CD4-positive, alpha-beta T cell treated with Interleukin-2 at 100 ng/mL for 4 hours (primary cell): ENCODE measurements around the gene KRT23.
A peak's percentile ranks its signal among the peaks of the same experiment; 100 is the strongest.

Experiments used
- DNase-seq: peaks from one replicate; pipeline ENCODE4 v3.0.0-alpha.2; 2020; ENCODE audit warnings: low spot score

Gene KRT23

DNA sequence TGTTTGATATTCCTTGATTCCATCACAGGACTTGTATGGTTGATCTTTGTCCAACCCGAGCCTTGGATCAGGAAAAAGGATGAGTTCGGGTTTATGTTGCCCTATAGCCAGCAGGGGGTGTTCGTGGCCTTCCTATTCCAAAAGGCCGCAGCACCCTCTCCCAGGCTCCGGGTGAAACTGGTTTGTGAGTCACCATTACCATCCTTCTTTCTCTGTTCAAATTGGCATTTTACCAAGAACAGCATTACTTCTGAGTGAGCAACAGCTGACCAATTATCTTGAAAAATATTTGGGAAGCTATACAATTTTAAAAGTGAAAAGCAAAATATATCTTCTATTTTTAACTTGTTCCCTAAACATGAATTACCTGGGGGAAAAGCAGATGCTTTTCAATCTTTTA, 28.1 kb downstream of the KRT23 start:
- peak; percentile 77 for DNase-seq

DNA sequence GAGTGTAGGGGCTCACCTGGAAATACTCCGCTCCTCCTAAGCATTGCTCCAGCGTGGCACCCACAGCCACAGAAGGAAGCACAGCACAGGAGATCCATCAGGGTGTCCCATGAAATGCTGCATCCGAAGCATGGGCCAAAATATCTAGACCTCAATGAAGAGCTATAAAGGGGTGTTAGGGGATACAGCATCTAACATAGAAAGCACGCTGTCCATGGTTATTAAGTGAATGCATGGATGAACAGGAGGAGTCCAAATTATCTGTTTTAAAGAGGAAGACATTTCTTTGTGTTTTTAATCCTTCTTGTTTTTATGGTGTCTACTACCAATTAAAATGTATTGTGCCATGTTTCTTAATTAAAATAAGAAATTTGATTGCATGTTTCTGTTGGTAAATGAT, 30.8 kb downstream of the KRT23 start:
- DNase-seq: no peak

- DNase-seq: no peak
Observed at GRCh38 chr17:40905370-40905769, 32.1 kb downstream of the KRT23 start.

- no peak for DNase-seq
Observed at GRCh38 chr17:40903129-40903847, 34.2 kb downstream of the KRT23 start.

GRCh38 chr17:40902498-40902897, 34.9 kb downstream of the KRT23 start:
- no peak for DNase-seq

DNA sequence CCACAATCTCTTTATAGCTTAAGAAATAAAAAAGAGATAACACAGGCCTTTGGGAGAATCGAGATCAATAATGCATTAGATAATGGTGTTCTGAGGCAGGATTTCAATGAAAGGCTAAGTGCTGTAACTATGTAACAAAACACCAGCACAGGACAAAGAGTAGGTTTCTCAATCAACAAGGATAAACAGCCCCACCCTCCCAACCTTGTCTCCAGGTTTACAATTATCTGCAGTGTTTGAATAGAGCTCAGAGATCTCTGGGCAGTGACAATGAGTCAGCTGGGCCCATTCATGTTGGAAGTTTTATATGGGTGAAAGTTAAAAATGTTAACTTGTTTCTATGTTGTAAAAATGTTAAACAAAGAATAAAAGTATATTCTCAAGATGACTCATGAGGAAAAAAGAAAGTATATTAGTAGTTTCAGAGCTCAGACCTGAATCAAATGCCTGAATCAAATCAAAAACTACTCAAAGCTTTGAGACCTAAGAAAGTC, 35.4 kb downstream of the KRT23 start:
- no peak for DNase-seq

DNA sequence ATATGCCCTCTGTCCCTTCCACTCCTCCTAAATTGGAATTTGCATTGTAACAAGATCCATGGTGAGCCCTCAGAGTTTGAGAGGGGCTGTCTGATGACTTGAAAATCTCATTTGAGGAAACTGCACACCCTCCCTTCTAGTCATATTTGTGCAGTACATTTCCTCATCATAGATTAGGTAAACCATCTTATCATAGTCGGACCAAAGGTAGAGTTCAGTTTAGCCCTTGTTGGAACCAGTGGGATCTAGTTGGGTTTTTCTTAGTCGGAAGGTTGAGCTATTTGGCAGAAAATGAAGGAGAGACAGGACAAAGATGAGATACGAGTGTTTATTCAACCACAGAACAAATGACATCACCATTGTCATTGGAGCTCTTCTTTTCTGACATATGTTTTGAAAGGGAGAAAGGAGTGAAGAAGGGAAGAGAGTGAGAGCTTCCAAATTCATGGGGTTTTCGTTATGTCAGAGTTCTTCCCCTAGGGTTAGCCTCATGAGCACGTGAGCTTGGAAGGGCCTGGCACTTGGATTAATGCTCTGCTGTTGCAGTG, 36.6 kb downstream of the KRT23 start:
- DNase-seq: no peak

DNA sequence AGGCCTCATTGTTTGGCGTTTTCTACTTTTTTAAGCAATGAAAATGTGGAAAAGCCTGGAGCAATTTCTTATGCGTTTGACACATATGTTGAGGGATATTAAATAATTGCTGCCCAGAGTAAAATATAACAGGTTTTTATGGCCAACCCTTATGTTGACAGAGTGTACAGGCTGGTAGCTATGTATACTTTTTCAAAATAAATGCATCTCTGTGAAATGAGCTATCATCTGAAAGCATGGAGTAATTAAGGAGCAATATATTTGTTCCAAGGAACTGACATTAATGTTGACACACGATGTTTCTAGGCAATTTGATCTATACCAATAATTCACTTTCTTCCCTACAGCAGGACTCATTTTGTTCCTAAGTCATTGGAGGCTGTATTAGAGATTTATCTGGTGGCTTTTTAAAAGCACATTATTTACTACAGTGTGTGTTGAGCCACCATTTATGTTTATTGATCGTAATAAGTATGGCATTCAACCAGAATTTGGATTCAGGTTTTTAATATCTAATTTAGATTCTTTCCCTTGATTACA, 40.5 kb downstream of the KRT23 start:
- no peak for DNase-seq

GRCh38 chr17:40895106-40895730, 42.2 kb downstream of the KRT23 start:
- DNase-seq: no peak

GRCh38 chr17:40888196-40888720, 49.2 kb downstream of the KRT23 start:
- DNase-seq: no peak

DNA sequence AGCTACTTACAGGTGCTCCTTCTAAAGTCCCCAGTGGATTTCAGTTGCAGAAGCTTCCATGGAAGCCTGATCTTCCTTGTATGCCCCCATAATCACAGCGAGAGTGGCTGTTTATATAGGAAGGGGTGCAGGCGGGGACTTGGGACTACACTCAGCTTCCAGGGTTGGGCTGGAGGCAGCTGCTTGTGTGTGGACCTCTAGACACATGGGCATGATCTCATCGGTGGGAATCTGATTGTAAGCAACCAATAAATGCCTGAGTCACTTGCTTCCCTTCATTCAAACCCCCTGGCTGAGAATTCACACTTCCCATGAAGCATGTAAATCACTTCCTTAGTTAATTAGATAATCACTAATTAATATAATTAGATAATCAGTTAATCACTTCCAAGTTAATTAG, 51.4 kb downstream of the KRT23 start:
- DNase-seq: no peak

GRCh38 chr17:40884708-40885512, 52.5 kb downstream of the KRT23 start, which contains the start of gene KRT20:
Gene KRT20, minus strand, starts transcription at chr17:40885242. Its CDS starts 57 bp downstream, at chr17:40885185.
- DNase-seq: no peak

- no peak for DNase-seq
Observed at GRCh38 chr17:40883626-40884334, 53.7 kb downstream of the KRT23 start.

- no peak for DNase-seq
Observed at GRCh38 chr17:40883031-40883430, 54.4 kb downstream of the KRT23 start.

- no peak for DNase-seq
Observed at GRCh38 chr17:40879026-40879425, 58.4 kb downstream of the KRT23 start.

GRCh38 chr17:40878044-40878443, 59.4 kb downstream of the KRT23 start:
- no peak for DNase-seq

DNA sequence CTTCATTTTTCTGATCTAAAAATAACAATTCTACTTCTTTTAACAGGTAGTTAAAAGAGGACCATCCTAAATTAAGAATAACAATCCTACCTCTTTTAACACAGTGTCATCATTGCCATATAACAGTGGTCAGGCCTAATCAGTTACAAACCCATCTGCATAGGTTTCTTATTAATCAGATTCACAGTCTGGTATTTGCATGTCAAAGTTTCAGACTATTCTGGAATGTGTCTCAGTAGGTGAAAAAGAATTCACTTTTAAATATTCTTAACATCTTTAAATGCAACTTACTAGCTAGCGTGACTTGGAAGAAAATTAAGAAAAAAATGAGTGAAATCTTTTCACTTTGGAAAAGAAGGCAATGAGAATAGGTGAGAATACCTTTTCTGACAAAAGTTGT, 63.6 kb downstream of the KRT23 start:
- no peak for DNase-seq

- no peak for DNase-seq
Observed at GRCh38 chr17:40873255-40873654, 64.2 kb downstream of the KRT23 start.
